GM21717 (cell line): ENCODE data around the gene SMARCC2.
"Not testable (repeated sequence)": the region's sequence is repeated elsewhere in the genome, so short reads cannot be mapped to it uniquely, and the experiment has no call there.

ENCODE experiments used
- ATAC-seq: cut with Tn5 transposase; IDR thresholded peaks from one replicate; pipeline ENCODE4 v1.9.1; 2021; ENCODE audit warnings: mild to moderate bottlenecking, moderate library complexity; ENCODE audit not compliant: unreplicated experiment

Gene SMARCC2

GRCh38 chr12:56165369-56165768 lies 23.9 kb downstream of the SMARCC2 start:
- ATAC-seq: no peak

- no peak for ATAC-seq
These were observed 24.9 kb downstream of the SMARCC2 start for GRCh38 chr12:56164345-56164729.

GRCh38 chr12:56163533-56164344 lies 25.5 kb downstream of the SMARCC2 start:
- ATAC-seq: no peak

- ATAC-seq: no peak
These were observed 26.6 kb downstream of the SMARCC2 start for GRCh38 chr12:56162468-56163290.

GRCh38 chr12:56161690-56162351 lies 27.5 kb downstream of the SMARCC2 start:
- ATAC-seq: no peak

GRCh38 chr12:56160894-56161689 lies 28.2 kb downstream of the SMARCC2 start:
- ATAC-seq: no peak

- ATAC-seq: no peak
These were observed 29.0 kb downstream of the SMARCC2 start for GRCh38 chr12:56160193-56160763.

GRCh38 chr12:56159482-56160192 lies 29.6 kb downstream of the SMARCC2 start:
- ATAC-seq: no peak

- ATAC-seq: no peak
These were observed 30.3 kb downstream of the SMARCC2 start for GRCh38 chr12:56158926-56159461.

GRCh38 chr12:56158029-56158925 lies 31.0 kb downstream of the SMARCC2 start, which contains the start of gene MYL6:
TSS of gene MYL6 (plus strand) at chr12:56158359. CDS start at chr12:56158402, 43 bp downstream.
- peak; percentile 69 for ATAC-seq

- ATAC-seq: peak; percentile 22
These were observed 31.9 kb downstream of the SMARCC2 start for GRCh38 chr12:56157201-56158028.

GRCh38 chr12:56156464-56157200 lies 32.7 kb downstream of the SMARCC2 start:
- not testable (repeated sequence) for ATAC-seq

- ATAC-seq: no peak
These were observed 33.9 kb downstream of the SMARCC2 start for GRCh38 chr12:56155256-56155845.

- no peak for ATAC-seq
These were observed 34.5 kb downstream of the SMARCC2 start for GRCh38 chr12:56154818-56155217.

GRCh38 chr12:56154246-56154771 lies 35.0 kb downstream of the SMARCC2 start:
- ATAC-seq: no peak

- ATAC-seq: no peak
These were observed 35.6 kb downstream of the SMARCC2 start for GRCh38 chr12:56153678-56154065.
